ENCODE data around the gene CACNB4.

DNA sequence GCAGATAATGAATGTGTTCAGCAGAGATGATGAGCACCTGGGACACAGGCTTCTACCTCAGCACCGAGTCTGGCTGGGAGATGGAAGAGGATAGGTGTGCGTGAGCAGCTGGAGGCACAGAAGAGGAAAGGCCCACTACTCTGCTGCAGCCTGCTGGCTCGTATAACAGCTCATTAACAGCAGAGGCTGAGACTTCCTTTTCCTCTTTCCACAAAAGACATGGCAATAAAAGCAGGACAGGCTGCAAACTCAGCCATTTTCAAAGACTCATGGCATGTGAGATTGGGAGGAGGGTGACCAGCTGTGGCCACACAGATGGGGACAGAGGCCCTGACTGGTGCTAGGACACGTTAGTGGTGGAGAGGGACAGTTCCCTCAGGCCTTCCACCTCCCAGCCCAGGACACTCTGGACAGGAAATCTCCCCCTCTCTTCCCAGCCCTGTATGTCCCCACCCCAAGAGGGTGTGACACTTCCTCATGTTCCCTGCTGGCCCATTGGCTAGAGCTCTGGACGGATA is 60.3 kb downstream of the CACNB4 start:
- TF ChIP-seq, protein P1, sequence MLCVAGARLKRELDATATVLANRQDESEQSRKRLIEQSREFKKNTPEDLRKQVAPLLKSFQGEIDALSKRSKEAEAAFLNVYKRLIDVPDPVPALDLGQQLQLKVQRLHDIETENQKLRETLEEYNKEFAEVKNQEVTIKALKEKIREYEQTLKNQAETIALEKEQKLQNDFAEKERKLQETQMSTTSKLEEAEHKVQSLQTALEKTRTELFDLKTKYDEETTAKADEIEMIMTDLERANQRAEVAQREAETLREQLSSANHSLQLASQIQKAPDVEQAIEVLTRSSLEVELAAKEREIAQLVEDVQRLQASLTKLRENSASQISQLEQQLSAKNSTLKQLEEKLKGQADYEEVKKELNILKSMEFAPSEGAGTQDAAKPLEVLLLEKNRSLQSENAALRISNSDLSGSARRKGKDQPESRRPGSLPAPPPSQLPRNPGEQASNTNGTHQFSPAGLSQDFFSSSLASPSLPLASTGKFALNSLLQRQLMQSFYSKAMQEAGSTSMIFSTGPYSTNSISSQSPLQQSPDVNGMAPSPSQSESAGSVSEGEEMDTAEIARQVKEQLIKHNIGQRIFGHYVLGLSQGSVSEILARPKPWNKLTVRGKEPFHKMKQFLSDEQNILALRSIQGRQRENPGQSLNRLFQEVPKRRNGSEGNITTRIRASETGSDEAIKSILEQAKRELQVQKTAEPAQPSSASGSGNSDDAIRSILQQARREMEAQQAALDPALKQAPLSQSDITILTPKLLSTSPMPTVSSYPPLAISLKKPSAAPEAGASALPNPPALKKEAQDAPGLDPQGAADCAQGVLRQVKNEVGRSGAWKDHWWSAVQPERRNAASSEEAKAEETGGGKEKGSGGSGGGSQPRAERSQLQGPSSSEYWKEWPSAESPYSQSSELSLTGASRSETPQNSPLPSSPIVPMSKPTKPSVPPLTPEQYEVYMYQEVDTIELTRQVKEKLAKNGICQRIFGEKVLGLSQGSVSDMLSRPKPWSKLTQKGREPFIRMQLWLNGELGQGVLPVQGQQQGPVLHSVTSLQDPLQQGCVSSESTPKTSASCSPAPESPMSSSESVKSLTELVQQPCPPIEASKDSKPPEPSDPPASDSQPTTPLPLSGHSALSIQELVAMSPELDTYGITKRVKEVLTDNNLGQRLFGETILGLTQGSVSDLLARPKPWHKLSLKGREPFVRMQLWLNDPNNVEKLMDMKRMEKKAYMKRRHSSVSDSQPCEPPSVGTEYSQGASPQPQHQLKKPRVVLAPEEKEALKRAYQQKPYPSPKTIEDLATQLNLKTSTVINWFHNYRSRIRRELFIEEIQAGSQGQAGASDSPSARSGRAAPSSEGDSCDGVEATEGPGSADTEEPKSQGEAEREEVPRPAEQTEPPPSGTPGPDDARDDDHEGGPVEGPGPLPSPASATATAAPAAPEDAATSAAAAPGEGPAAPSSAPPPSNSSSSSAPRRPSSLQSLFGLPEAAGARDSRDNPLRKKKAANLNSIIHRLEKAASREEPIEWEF (CRISPR knock-in tag; IDR thresholded peaks at IDR 0.05): no peak
- TF ChIP-seq, protein P2, sequence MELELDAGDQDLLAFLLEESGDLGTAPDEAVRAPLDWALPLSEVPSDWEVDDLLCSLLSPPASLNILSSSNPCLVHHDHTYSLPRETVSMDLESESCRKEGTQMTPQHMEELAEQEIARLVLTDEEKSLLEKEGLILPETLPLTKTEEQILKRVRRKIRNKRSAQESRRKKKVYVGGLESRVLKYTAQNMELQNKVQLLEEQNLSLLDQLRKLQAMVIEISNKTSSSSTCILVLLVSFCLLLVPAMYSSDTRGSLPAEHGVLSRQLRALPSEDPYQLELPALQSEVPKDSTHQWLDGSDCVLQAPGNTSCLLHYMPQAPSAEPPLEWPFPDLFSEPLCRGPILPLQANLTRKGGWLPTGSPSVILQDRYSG (tag; conservative IDR thresholded peaks at IDR 0.05; ENCODE audit: low read depth): no peak
- TF ChIP-seq TAF9B (IDR thresholded peaks at IDR 0.05; ENCODE audit: partially characterized antibody) (no peak), CBX3 (IDR thresholded peaks at IDR 0.05; ENCODE audit: borderline replicate concordance in 1 of 2, low read length in 2 of 2) (no peak), DPF2 (IDR thresholded peaks at IDR 0.05) (no peak), TCF7 (IDR thresholded peaks at IDR 0.05; ENCODE audit: borderline replicate concordance) (no peak), TCF7L2 (IDR thresholded peaks at IDR 0.05; ENCODE audit: low read depth, low read length) (no peak), EZH2 (IDR thresholded peaks at IDR 0.05; ENCODE audit: borderline replicate concordance, low read depth, low read length) (no peak)
- TF ChIP-seq, protein P3, sequence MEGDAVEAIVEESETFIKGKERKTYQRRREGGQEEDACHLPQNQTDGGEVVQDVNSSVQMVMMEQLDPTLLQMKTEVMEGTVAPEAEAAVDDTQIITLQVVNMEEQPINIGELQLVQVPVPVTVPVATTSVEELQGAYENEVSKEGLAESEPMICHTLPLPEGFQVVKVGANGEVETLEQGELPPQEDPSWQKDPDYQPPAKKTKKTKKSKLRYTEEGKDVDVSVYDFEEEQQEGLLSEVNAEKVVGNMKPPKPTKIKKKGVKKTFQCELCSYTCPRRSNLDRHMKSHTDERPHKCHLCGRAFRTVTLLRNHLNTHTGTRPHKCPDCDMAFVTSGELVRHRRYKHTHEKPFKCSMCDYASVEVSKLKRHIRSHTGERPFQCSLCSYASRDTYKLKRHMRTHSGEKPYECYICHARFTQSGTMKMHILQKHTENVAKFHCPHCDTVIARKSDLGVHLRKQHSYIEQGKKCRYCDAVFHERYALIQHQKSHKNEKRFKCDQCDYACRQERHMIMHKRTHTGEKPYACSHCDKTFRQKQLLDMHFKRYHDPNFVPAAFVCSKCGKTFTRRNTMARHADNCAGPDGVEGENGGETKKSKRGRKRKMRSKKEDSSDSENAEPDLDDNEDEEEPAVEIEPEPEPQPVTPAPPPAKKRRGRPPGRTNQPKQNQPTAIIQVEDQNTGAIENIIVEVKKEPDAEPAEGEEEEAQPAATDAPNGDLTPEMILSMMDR (IDR thresholded peaks at IDR 0.05 in 2 of 3, conservative IDR thresholded peaks at IDR 0.05 in 1 of 3; ENCODE audit: insufficient read depth in 2 of 3, low read depth in 1 of 3, low read length in 3 of 3): no peak
- TF ChIP-seq, protein P4, sequence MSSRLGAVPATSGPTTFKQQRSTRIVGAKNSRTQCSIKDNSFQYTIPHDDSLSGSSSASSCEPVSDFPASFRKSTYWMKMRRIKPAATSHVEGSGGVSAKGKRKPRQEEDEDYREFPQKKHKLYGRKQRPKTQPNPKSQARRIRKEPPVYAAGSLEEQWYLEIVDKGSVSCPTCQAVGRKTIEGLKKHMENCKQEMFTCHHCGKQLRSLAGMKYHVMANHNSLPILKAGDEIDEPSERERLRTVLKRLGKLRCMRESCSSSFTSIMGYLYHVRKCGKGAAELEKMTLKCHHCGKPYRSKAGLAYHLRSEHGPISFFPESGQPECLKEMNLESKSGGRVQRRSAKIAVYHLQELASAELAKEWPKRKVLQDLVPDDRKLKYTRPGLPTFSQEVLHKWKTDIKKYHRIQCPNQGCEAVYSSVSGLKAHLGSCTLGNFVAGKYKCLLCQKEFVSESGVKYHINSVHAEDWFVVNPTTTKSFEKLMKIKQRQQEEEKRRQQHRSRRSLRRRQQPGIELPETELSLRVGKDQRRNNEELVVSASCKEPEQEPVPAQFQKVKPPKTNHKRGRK (tag; IDR thresholded peaks at IDR 0.05): no peak
- TF ChIP-seq, protein P5, sequence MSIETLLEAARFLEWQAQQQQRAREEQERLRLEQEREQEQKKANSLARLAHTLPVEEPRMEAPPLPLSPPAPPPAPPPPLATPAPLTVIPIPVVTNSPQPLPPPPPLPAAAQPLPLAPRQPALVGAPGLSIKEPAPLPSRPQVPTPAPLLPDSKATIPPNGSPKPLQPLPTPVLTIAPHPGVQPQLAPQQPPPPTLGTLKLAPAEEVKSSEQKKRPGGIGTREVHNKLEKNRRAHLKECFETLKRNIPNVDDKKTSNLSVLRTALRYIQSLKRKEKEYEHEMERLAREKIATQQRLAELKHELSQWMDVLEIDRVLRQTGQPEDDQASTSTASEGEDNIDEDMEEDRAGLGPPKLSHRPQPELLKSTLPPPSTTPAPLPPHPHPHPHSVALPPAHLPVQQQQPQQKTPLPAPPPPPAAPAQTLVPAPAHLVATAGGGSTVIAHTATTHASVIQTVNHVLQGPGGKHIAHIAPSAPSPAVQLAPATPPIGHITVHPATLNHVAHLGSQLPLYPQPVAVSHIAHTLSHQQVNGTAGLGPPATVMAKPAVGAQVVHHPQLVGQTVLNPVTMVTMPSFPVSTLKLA (conservative IDR thresholded peaks at IDR 0.05): no peak

Measured in K562 (cell line).